ENCODE results near the gene SLC2A6.

Gene SLC2A6

GRCh38 chr9:133460405-133461175 is 18.3 kb downstream of the SLC2A6 start:
- TF ChIP-seq, protein P1, sequence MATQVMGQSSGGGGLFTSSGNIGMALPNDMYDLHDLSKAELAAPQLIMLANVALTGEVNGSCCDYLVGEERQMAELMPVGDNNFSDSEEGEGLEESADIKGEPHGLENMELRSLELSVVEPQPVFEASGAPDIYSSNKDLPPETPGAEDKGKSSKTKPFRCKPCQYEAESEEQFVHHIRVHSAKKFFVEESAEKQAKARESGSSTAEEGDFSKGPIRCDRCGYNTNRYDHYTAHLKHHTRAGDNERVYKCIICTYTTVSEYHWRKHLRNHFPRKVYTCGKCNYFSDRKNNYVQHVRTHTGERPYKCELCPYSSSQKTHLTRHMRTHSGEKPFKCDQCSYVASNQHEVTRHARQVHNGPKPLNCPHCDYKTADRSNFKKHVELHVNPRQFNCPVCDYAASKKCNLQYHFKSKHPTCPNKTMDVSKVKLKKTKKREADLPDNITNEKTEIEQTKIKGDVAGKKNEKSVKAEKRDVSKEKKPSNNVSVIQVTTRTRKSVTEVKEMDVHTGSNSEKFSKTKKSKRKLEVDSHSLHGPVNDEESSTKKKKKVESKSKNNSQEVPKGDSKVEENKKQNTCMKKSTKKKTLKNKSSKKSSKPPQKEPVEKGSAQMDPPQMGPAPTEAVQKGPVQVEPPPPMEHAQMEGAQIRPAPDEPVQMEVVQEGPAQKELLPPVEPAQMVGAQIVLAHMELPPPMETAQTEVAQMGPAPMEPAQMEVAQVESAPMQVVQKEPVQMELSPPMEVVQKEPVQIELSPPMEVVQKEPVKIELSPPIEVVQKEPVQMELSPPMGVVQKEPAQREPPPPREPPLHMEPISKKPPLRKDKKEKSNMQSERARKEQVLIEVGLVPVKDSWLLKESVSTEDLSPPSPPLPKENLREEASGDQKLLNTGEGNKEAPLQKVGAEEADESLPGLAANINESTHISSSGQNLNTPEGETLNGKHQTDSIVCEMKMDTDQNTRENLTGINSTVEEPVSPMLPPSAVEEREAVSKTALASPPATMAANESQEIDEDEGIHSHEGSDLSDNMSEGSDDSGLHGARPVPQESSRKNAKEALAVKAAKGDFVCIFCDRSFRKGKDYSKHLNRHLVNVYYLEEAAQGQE (IDR thresholded peaks at IDR 0.05; ENCODE audit: insufficient replicate concordance, low read depth) = no peak
- TF ChIP-seq POLR2AphosphoS5 (IDR thresholded peaks at IDR 0.05; ENCODE audit: low read depth) (no peak), GABPA (IDR thresholded peaks at IDR 0.05; ENCODE audit: low read depth) (no peak), SPI1 (IDR thresholded peaks at IDR 0.05; ENCODE audit: borderline replicate concordance, low read depth) (no peak), CTCF (IDR thresholded peaks at IDR 0.05; ENCODE audit: insufficient read depth, low read length) (no peak)
- H3K27ac ChIP-seq (replicated peaks) = no peak overlapping the region
- no peak for DNase-seq (ENCODE audit: low read depth in 1 of 2, low spot score in 1 of 2)
- peak overlapping the region; percentile 63 for H3K4me3 ChIP-seq (replicated peaks; ENCODE audit: insufficient read depth, low read length)
- H3K27me3 ChIP-seq (ENCODE audit: insufficient read depth, poor library complexity, severe bottlenecking) = peaks cover 16% of the 10 kb centered on the region

DNA sequence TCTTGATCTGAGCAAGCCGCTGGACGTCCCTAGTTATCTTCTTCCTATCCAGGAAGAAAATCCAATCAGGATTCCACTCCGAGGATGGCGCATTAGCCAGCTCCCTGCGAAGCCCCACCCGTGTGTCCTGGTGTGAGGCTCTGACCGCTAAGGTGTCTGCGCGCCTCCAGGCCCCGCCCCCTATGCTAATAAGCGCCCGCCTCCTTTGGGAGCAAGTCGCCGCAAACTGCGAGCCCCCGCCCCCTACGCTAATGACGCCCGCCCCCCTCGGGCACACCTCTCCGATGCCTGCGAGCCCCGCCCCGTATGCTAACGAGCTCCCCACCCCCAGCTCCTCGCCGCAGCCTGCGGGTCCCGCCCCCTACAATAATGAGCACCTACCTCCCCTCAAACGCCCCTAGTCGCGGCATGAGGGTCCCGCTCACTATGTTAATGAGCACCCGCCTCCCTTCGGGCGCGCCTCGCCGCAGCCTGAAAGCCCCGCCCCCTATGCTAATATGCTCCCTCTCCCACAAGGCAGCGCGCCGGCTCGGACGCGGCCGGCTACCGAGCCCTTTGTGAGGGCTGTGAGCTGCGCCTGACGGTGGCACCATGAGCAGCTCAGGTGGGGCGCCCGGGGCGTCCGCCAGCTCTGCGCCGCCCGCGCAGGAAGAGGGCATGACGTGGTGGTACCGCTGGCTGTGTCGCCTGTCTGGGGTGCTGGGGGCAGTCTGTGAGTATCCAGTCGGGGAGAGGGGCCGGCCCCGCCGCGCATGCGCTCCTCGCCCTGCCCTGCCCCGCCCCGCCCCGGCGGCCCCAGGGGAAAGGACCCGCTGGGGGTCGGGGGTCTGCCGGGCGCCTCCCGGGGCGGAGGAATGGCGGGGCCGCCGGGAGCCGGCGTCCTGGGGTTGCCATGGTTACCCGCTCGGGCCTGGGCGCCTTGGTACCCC is 19.2 kb downstream of the SLC2A6 start, which contains the start of gene CACFD1:
CACFD1 (plus strand) TSS at position 503 of the 929 bp plus-strand sequence; CDS start at position 592, 89 bp downstream.
- H3K27me3 ChIP-seq (ENCODE audit: insufficient read depth, poor library complexity, severe bottlenecking) = peaks cover 16% of the 10 kb centered on the region
- DNase-seq (ENCODE audit: low read depth in 1 of 2, low spot score in 1 of 2) = peak; percentile 76 to 80
- TF ChIP-seq, protein P1 (IDR thresholded peaks at IDR 0.05; ENCODE audit: insufficient replicate concordance, low read depth) = no peak
- no peak for TF ChIP-seq GABPA (IDR thresholded peaks at IDR 0.05; ENCODE audit: low read depth)
- TF ChIP-seq SPI1 (IDR thresholded peaks at IDR 0.05; ENCODE audit: borderline replicate concordance, low read depth) = no peak
- TF ChIP-seq CTCF (IDR thresholded peaks at IDR 0.05; ENCODE audit: insufficient read depth, low read length) = no peak
- TF ChIP-seq POLR2AphosphoS5 (IDR thresholded peaks at IDR 0.05; ENCODE audit: low read depth) = no peak
- H3K4me3 ChIP-seq (replicated peaks; ENCODE audit: insufficient read depth, low read length) = peak within 1 kb of the TSS; percentile 63
- 0 out of 2 replicates have a peak within 1 kb of the TSS, but pooled peaks have one; percentile 31 for H3K27ac ChIP-seq (replicated peaks)

DNA sequence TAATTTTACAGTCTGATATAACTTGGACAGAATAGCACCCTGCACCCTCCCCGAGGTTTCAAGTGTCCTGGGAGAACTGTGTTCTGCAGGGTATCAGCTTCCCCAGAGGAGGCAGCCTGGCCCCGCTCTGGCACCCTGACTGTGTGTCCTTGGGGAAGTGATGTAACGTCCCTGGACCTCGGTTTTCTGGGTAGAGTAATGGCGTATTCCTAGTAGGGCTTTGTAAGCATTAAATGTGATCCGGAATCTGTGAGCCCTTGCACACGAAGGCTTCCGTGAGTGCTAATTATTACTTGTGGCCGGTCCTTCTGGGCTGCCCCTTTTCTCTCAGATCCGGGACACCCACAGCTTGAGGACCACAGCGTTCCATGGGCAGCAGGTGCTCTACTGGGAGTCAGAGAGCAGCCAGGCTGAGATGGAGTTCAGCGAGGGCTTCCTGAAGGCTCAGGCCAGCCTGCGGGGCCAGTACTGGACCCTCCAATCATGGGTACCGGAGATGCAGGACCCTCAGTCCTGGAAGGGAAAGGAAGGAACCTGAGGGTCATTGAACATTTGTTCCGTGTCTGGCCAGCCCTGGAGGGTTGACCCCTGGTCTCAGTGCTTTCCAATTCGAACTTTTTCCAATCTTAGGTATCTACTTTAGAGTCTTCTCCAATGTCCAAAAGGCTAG is 20.1 kb downstream of the SLC2A6 start:
- no peak for TF ChIP-seq CTCF (IDR thresholded peaks at IDR 0.05; ENCODE audit: insufficient read depth, low read length)
- no peak for TF ChIP-seq GABPA (IDR thresholded peaks at IDR 0.05; ENCODE audit: low read depth)
- no peak for TF ChIP-seq SPI1 (IDR thresholded peaks at IDR 0.05; ENCODE audit: borderline replicate concordance, low read depth)
- no peak for TF ChIP-seq POLR2AphosphoS5 (IDR thresholded peaks at IDR 0.05; ENCODE audit: low read depth)
- TF ChIP-seq, protein P1 (IDR thresholded peaks at IDR 0.05; ENCODE audit: insufficient replicate concordance, low read depth) = no peak
- Histone ChIP-seq H3K27ac (replicated peaks) (no peak overlapping the region), H3K27me3 (ENCODE audit: insufficient read depth, poor library complexity, severe bottlenecking) (peaks cover 16% of the 10 kb centered on the region), H3K4me3 (replicated peaks; ENCODE audit: insufficient read depth, low read length) (no peak overlapping the region; the same call in 1 of the 2 replicates)
- DNase-seq (ENCODE audit: low read depth in 1 of 2, low spot score in 1 of 2) = peak in 1 of 2 experiments; percentile 52

All from HL-60 (cell line).